ENCODE results near the gene NUMA1.
A peak's percentile ranks its signal among the peaks of the same experiment; 100 is the strongest.

The NUMA1 gene

DNA sequence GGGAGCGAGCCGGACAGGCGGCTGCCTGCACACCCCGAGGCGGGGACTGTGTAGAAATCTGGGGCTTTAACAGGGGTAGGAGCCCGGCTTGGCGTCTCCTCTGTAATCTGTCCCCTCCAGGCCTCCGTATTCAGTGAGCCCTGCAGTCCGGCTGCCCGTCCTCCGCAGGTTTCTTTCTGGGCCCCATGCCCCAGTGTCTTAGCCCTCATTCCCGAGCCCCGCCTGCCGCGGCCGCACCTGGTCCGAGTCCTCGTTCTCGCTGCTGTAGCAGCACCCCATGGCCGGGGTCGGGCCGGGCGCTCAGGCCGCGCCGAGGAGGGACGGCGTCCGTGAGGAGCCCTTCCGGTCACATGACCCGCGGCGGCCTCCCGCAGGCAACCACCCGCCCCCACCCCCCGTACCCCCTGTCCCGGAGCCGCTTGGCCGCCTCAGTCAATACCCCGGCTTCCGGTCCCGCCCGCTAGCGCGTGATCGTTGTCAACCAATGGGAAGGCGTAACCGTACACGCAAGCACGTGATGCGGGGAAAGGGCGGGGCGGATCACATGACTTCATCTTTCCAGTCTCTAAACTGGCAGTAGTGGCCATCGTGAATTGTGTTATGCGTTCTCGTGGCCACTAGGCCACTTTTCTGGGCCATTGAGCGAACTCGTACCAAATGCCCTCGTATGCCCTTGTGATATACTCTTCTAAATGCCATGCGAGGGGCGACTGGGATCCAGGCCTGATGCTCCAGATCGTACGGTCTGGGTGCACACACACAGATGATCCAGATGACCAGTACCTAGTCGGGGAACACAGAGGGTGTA lies 22.8 kb upstream of the NUMA1 start, which contains the start of gene LAMTOR1:
TSS of gene LAMTOR1 (minus strand) at position 352 of the 808 bp plus-strand sequence. CDS start at position 279, 73 bp downstream.
- DNase-seq (ENCODE audit: low read depth) = peak; percentile 100

DNA sequence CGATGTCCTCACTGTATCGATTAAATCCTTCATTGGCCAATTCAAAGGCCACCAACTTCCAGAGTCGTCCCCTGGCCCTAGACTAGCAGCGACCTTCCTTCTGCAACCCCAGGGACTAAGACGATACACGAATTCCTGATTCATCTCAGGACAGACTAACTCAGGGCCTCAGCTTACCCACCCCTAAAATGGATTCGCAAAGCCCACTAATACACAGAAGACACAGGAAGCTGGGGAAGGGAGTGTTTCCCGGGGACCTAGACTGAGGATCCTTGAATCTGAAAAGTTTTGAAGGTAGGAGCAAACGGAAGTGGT lies 22.2 kb upstream of the NUMA1 start:
- no peak for DNase-seq (ENCODE audit: low read depth)

DNA sequence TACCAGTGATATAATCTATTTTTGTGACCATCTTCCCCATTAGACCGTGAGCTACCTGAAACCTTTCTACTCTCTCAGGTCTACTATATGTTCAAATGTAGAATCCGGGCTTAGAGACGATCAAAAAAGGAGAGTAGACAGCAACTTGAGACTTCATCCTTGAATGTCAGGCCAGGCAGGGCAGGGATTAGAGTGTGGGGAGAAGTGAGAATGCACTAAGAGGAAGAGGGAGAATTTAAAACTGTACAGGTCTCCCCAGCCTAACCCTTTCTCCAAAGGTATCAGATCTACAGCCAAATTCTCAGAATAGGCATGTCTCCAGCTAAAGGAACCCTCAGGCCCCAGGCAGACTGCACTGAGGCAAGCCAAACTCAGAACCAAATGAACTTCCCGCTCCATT lies 21.8 kb upstream of the NUMA1 start:
- no peak for DNase-seq (ENCODE audit: low read depth)

DNA sequence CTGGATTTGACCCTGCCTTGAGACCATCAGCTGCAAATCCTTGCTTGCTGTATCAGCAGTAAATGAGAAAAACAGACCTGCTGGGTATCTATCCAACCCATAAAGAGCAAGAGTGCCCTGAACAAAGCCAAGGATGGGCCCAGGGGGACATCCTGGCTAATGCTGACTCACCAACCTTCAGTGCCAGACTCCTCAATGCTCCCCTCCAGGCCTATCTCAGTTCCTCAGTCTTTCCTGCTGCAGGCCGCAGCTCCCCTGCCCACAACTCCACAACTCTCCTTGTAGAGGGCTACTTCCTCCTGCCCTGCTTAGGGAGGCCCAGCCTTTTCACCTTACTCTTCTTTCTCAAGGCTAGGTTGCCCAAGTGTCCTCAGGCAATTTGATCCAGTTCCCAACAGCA lies 20.1 kb upstream of the NUMA1 start:
- DNase-seq (ENCODE audit: low read depth) = no peak

DNA sequence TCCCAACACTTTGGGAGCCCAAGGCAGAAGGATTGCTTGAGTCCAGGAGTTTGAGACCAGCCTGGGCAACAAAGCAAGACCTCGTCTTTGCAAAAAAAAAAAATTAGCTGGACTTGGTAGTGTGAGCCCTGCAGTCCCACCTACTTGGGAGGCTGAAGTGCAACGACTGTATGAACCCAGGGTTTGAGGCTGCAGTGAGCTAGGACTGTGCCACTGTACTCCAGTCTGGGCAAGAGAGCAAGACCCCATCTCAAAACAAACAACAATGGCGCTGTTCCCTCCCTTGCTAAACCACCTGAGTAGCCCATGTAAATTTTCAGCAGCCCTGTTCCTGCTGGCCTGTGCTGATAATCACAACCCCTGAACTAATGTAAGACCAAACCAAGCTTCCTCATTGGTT lies 19.7 kb upstream of the NUMA1 start:
- no peak for DNase-seq (ENCODE audit: low read depth)

DNA sequence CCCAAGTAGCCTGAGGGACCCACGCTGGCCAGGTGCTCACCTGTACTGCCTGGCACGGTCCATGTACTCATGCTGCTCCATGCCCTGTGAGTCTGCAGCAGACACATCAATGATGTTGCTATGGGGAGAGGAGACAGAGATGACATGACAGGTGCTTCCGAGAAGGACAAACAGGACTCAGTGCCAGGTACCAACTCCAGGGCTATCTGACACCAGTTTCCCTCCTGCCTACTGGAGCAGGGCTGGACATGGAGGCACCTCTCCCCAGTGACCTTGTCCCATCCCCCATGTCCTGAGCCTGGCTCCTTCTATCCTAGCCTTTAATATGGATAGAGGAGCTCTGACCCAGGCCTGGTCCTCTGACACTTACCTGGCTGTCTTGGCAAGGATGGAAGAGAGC lies 18.4 kb upstream of the NUMA1 start:
- no peak for DNase-seq (ENCODE audit: low read depth)

DNA sequence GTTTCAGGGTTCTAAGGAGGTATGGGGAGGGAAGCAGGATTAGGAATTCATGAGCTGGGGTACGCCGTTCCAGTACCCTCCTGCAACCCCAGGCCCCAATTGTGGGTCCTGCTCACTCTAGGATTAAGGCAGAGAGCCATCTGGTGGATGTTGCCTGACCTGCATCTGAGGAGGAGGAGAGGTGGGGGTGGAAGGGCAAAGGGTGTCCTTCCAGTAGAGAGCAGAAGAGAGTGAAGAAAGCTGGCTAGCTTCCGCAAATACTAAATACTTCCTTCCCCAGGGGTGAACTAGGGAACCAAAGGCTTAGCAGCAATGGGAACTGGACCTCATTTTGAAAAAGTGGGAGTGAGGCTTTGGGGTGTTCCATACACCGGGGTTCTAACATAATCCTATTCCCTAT lies 10.9 kb upstream of the NUMA1 start:
- DNase-seq (ENCODE audit: low read depth) = peak; percentile 72

DNA sequence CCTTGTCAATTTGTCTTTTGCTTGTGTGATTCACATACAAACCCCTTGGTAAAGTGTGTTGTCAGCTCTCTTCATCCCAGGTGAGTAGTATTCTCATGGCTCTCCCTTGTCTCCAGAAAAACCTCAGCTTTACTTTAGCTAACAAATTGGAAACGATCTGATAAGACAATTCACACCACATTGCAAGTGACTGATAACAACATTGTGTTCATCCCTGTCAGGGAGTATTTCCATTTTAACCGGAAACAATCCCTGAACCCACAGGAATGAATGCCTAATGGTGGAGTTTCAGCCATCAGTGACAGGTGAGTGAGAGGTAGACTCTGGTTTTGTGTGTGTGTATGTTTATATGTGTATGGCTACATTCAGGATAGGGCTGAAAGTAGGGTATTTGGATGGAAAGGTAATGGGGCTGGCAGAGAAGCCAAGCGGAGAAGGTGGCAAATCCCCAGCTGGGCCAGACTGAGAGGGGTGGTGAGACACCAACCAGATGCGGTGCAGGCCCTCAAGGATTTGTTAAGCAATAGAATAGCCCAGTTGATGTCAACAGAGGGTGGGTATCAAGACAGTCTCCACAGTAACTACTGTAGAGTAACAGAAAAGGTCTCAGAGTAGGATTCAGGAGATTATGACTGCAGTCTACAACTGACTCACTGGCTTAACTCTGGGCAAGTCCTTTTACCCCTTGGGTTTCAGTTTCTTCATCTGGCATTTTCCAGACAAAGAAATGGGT lies 7.9 kb upstream of the NUMA1 start:
- no peak for DNase-seq (ENCODE audit: low read depth)

DNA sequence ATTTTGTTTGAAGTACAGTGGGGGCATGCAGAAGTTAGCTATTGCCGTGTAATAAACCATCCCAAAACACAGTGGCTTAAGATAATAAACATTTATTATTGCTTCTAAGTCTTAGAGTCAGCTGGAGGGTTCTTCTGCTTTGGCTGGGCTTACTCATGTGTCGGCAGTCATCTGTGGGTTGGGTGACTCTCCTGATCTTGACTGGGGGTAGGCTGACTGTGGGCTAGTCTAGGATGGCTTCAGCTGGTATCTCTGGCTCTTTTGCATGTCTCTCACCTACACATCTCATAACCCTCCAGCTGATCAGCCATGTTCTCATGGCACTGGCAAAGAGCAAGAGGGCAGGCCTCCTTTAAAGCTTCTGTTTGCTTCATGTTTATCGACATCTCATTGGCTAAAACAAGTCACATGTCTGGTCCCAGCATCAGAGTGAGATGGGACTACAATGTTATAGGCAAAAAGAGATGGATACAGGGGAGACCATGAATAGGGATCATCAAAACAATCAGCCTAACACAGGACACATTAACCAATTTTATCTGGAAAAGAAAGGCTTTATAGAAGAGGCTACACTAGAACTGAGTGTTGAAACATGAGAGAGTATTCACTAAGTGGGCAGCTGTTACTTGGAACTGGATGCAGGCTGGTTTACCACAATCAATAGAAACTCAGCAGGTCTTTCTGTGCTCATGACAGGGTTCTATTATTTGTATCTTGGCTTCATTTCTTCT lies 5.4 kb upstream of the NUMA1 start:
- no peak for DNase-seq (ENCODE audit: low read depth)

DNA sequence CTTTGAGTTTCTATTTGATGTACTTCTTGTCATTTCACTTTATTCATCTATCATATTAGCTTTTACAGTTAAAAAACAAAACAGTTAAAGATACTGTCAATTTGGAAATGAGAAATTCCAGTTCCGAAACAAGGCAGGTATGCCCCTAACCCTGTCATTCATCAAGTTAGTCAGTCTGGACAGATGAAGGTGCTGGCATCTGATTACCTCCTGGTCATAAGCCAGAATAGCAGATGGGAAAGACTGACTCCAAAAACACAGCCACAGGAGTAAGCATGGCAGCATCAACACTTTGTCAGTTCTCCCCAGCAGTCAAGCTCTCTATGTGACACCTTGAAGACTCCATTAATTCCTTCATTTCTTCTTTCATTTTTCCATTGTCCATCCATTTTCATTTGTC lies 4.6 kb upstream of the NUMA1 start:
- no peak for DNase-seq (ENCODE audit: low read depth)

DNA sequence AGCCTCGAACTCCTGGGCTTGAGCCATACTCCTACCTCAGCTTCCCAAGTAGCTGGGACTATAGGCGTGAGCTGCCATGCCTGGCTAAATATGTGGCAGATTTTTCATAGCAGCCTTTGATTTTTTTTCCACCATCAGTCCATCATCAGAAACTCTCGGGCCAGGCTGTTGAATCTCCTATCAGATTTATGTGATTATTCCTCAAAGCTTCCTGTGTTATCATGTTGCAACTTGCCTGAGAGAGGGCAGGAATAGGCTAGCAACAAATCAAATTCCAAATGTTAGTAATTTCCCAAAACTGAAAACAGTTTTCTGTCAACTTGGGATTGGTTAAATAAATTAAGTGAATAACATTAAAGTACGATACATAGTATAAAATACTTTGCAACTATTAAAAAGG lies 3.7 kb upstream of the NUMA1 start:
- no peak for DNase-seq (ENCODE audit: low read depth)

DNA sequence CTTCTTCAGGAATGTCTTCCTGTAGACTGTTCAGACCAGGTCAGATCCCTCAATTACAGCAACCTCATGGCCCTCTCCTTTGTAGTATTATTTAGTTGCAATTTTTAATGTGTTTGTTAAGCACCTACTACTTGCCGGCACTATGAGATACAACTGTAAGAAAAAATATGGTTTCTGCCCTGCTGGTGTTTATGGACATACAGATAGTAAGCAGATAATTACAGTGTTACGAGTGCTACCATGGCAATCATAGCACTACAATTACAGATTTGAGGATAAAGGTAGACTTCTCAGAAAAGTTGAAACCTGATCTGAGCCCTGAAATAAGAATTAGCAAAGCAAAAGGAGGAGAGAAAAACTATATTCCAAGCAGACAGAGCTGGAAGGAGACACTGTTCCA lies 3.1 kb upstream of the NUMA1 start:
- DNase-seq (ENCODE audit: low read depth) = no peak

DNA sequence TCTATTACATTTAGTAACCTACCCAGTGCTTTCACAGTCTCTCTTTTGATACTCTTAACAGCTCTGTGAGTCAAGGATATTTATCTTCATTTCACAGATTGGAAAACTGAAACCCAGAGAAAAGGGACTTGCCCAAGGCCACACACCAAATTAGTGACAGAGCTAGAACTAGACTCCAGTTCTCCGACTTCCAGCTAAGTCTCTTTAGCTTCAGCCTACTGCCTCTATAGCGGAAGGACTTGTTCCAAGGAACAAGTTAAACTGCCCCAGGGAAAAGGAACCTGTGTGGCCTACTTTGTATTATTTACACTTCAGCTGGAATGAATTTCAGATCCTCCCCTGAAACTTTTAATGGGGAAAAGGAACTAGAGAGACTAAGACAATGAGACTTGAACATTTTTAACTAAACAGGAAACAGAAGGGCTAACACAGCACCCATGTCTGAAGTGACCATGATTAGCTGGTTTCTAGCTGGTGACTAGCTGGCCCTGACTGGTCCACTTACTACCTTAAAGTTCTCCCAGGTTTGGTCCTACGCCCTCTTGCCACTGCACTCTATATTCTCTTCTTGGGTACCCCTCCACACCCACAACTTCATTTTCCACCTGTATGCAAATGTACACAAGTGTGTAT lies 1.6 kb upstream of the NUMA1 start:
- no peak for DNase-seq (ENCODE audit: low read depth)

DNA sequence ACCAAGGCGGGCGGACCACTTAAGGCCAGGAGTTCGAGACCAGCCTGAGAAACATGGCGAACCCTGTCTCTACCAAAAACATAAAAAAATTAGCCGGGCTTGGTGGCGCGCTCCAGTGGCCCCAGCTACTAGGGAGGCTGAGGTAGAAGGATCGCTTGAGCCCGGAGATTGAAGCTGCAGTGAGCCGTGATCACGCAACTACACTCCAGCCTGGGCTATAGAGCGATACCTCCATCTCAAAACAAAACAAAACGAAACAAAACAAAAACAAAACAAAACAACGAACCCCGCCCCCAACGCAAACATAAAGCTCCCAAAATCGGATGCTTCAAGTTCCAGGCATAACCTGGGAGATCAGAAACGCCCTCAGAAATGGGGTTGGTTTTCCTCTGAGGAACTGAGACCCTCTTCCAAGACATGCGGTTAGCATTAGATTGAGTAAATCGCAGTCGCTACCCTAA lies 872 bp upstream of the NUMA1 start:
- no peak for DNase-seq (ENCODE audit: low read depth)

DNA sequence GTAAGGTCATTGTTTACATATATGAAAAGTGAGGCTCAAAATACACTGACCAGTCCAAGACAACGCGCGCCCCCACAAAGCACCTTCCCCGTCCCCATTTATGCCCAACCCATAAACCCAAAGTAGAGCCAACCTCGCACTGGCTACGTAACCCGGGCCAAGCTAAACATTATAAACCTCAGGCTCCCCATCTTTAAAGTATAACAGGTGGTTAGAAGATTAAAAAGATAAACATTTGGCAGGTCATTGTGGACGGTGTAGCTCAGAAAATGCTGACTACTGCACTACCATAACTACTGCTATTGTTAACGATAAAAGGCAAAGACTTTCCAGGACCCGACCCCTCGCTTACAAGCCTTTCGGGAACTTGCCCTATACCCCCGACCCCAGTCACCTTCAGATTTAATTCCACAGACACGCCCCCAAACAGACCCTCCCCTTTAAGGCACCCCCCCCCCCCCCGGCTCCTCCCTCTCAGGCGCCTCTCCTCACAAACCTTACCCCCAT lies 470 bp downstream of the NUMA1 start:
- peak; percentile 33 for DNase-seq (ENCODE audit: low read depth)

DNA sequence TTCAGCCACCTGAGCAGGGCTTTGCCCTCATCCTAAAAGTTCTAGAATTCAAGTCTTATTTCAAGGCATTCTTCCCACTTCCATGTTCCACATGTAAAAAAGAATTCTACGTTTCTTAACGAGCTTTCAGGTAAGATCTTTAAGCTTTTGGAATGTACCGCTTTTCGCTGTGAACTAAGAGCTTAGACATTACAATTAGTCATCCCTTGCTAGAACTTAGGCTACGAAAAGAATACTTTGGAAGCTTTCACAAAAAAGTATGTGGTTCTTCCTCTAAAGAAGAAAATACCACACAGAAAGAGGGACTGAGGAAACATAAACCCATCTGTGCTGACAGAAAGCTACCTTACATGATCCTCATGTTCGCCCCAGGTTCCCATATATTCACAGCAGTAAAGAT lies 1.9 kb downstream of the NUMA1 start:
- DNase-seq (ENCODE audit: low read depth) = peak; percentile 60

DNA sequence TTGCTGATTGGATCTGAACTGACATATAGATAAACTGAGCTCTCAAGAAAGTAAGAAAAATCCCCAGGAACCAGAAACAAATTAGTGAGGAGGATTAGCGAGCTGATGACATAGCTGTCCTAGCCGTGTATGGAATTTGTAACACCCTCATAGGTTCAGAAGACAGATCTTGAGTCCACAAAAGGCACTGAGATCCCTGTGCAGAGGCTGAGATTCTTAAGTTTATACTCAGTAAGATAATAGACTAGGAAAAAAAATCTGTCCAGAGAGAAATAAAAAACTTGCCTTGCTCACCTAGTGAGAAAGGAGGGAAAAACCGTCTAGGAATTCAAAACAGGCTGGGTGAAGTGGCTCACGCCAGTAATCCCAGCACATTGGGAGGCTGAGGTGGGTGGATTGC lies 4.6 kb downstream of the NUMA1 start:
- no peak for DNase-seq (ENCODE audit: low read depth)

DNA sequence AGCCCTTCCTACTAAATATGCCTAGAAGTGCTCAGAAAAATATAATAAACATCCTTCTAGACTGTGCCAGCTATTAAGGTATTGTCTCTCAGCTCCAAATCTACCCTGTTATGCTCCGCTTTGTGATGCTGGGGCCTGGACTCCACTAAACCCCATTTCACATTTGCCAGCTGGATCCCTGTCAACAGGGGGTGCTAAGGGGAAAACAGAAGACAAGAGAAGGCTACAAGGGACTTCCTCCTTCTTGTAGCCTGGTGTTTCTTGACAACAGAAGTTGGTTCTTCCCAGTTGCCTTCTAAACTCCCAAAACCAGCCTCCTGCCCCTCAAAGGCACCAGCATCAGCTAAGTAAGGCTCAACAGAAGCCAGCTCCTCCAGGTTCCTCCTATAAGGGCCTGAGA lies 5.2 kb downstream of the NUMA1 start:
- peak; percentile 27 for DNase-seq (ENCODE audit: low read depth)

DNA sequence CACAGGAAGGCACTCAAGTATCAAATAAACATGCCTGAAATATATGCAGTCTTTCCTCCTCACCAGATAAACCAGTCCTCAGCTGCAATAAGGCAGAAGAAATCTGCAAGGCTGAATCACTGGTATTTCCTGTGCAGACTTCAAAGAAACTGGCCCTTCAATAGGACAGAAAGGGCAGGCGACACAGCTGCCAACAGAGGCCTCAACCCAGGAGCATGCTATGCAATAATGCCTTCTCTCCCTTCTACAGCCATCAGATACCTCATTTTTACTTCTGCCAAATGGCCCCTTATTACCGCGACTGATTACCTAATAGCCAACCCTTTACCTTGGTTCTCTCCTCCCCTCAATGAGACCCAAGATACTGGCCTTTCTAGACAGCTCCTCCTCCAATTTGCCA lies 8.0 kb downstream of the NUMA1 start:
- peak; percentile 85 for DNase-seq (ENCODE audit: low read depth)

DNA sequence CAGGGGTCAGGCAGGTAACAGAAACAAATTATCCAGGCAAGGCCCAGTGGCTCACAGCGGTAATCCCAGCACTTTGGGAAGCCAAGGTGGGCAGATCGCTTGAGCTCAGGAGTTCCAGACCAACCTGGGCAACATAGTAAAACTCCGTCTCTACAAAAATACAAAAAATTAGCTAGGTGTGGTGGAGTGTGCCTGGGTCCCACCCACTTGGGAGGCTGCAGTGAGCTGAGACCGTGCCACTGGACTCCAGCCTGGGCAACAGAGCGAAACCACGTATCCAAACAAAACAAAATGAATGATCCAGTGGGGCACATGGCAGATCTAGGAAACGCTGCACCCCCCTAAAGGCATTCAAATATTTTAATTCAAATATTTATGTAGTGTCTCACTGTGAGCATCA lies 9.9 kb downstream of the NUMA1 start:
- DNase-seq (ENCODE audit: low read depth) = no peak

DNA sequence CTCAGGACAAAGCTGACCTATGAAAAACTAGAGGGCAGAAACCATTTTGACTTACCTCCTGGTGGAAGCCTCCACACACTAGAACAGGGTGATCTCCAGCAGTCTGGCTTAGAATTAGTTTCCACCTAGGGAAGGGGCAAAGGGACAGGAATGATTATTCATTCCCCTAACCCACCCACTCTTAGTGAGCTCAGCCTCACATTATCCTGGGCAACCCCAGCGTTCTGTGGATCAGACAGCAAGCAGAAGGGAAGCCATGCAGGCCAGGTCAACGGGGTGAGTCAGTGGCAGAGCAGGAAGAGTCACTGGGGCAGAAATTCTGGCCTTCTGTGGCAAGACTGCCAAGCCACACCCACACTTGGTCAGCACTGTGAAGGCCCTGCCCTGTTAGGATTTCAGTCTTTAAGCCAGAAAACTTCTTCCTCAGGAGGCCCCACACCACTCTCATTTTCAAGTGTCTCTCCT lies 10.5 kb downstream of the NUMA1 start:
- DNase-seq (ENCODE audit: low read depth) = peak; percentile 93

DNA sequence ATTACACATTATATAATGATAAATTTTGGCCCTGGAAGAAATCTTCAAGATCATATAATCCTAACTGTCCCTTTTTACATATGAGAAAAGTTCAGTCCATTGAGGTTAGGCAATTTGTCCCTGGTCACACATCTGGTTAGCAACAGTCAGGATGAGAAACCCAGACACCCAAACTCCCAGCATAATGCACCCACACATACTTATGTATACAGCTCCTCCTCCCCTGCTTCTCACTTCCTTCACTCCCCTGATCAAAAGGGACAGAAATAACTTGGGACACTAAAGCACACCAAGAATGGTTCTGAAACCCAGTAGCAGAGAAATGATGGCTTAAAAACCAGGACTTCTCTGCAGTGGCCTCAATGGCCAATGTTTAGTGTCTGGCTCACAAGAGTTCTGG lies 11.1 kb downstream of the NUMA1 start:
- no peak for DNase-seq (ENCODE audit: low read depth)
